GM19043 (cell line): ENCODE measurements around the gene OR1D2.
"Not testable (repeated sequence)": the region's sequence is repeated elsewhere in the genome, so short reads cannot be mapped to it uniquely, and the experiment has no call there.

ENCODE experiments used
- ATAC-seq: cut with Tn5 transposase; IDR thresholded peaks from one replicate; pipeline ENCODE4 v1.9.1; 2021; ENCODE audit warnings: low read depth; ENCODE audit not compliant: unreplicated experiment

OR1D2 gene

GRCh38 chr17:3104322-3104721 lies at the start of gene OR1D2:
OR1D2 (minus strand) TSS chr17:3104422; CDS start chr17:3092996, 11,426 bp downstream.
- ATAC-seq, result no peak

GRCh38 chr17:3137494-3137893 lies 33.3 kb upstream of the OR1D2 start:
- not testable (repeated sequence) for ATAC-seq

GRCh38 chr17:3127451-3127850 lies 23.2 kb upstream of the OR1D2 start, which contains the start of gene OR1G1:
OR1G1 (minus strand) TSS chr17:3127551; CDS start chr17:3127551, 0 bp downstream.
- no peak for ATAC-seq

GRCh38 chr17:3073850-3074249 lies 30.4 kb downstream of the OR1D2 start:
- ATAC-seq, result not testable (repeated sequence)

- ATAC-seq, result not testable (repeated sequence)
These were observed 39.0 kb downstream of the OR1D2 start for GRCh38 chr17:3065192-3065591.

GRCh38 chr17:3063507-3063906 lies 40.7 kb downstream of the OR1D2 start, which contains the start of gene OR1D5:
OR1D5 (minus strand) TSS chr17:3063607; CDS start chr17:3063607, 0 bp downstream.
- not testable (repeated sequence) for ATAC-seq

- ATAC-seq, result not testable (repeated sequence)
These were observed 41.3 kb downstream of the OR1D2 start for GRCh38 chr17:3062824-3063377.

GRCh38 chr17:3054868-3055267 lies 49.4 kb downstream of the OR1D2 start:
- not testable (repeated sequence) for ATAC-seq

GRCh38 chr17:3049705-3050295 lies 54.4 kb downstream of the OR1D2 start:
- ATAC-seq, result no peak

- peak; percentile 96 for ATAC-seq
These were observed 55.3 kb downstream of the OR1D2 start for GRCh38 chr17:3048727-3049471.

GRCh38 chr17:3046753-3047152 lies 57.5 kb downstream of the OR1D2 start:
- no peak for ATAC-seq

- no peak for ATAC-seq
These were observed 60.4 kb downstream of the OR1D2 start for GRCh38 chr17:3043737-3044365.

GRCh38 chr17:3040882-3041281 lies 63.3 kb downstream of the OR1D2 start:
- no peak for ATAC-seq

GRCh38 chr17:3039736-3040135 lies 64.5 kb downstream of the OR1D2 start:
- no peak for ATAC-seq

GRCh38 chr17:3038941-3039340 lies 65.3 kb downstream of the OR1D2 start:
- no peak for ATAC-seq
